Measurements from ENCODE around the gene ARL6IP6. TPM values are rescaled to one million over a fixed set of nuclear protein-coding genes. Genes with fewer than 3 reads are reported as not detected.
A peak's percentile ranks its signal among the peaks of the same experiment; 100 is the strongest.

ARL6IP6 gene
- total RNA-seq, 2 donors from 2014 or later: 7.3 to 13.4 TPM

DNA sequence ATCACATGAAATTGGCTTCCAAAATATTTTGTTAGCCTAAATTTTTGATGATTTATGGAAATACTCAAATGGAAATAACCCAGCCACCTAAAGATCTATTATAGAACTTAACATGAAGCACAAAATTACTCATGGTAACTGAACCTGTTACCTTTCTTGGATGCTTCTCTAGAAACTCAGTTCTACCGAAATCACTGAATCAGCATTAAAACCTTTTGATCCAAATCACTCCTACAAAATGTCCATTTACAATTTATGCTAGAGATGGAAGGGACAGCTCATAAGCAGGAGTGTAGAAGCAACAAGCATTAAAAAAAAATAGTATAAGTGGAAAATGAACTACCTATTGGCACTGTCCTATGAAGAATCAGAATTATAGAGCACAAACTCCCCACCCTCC, 3.3 kb upstream of the ARL6IP6 start:
- H3K9me3 ChIP-seq: no peaks in the 10 kb centered on the region
- H3K27me3 ChIP-seq (replicated peaks; ENCODE audit: insufficient read depth): no peaks in the 10 kb centered on the region
- DNase-seq (ENCODE audit: low spot score) (no peak), ATAC-seq (ENCODE audit: insufficient number of reproducible peaks, low FRiP score, low read depth) (no peak)
- TF ChIP-seq, protein P1, sequence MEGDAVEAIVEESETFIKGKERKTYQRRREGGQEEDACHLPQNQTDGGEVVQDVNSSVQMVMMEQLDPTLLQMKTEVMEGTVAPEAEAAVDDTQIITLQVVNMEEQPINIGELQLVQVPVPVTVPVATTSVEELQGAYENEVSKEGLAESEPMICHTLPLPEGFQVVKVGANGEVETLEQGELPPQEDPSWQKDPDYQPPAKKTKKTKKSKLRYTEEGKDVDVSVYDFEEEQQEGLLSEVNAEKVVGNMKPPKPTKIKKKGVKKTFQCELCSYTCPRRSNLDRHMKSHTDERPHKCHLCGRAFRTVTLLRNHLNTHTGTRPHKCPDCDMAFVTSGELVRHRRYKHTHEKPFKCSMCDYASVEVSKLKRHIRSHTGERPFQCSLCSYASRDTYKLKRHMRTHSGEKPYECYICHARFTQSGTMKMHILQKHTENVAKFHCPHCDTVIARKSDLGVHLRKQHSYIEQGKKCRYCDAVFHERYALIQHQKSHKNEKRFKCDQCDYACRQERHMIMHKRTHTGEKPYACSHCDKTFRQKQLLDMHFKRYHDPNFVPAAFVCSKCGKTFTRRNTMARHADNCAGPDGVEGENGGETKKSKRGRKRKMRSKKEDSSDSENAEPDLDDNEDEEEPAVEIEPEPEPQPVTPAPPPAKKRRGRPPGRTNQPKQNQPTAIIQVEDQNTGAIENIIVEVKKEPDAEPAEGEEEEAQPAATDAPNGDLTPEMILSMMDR (IDR thresholded peaks at IDR 0.05): no peak
- no peak overlapping the region for H3K27ac ChIP-seq
- peaks cover 8 to 20% of the 10 kb centered on the region in 2 donors for H3K4me1 ChIP-seq (ENCODE audit: control insufficient read depth in 1 of 2, low read depth in 2 of 2)
- no peak overlapping the region for H3K4me3 ChIP-seq
- peaks cover 3% of the 10 kb centered on the region for H3K36me3 ChIP-seq

DNA sequence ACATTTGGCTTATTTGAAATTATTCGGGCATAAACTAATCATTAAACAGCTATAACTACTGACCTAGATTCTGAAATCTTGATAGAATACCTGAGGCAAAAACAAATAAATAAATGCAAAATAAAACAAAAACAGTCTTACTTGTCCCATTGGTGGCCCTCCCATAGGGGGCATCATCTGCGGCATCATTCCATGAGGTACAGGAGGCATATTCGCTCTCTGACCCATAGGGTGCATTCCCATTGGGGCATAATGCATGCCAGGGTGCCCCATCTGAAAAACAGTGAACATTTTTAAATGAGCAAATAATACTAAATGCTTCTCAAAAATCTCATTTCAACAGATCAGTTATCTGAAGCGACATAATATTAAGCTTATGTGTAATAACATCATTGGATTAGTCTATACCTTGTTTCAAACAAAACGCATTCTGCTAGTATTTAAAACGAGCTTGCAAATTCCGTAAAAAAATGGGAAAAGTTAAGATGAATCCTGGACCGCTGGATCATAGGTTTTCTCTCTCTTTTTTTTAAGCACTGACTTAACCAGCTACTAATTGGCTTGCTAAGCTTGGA, 2.5 kb upstream of the ARL6IP6 start:
- H3K4me1 ChIP-seq (ENCODE audit: control insufficient read depth in 1 of 2, low read depth in 2 of 2): peaks cover 12 to 27% of the 10 kb centered on the region in 2 donors
- peak overlapping the region; percentile 83 for H3K4me3 ChIP-seq
- DNase-seq (ENCODE audit: low spot score): no peak
- H3K36me3 ChIP-seq: no peaks in the 10 kb centered on the region
- ATAC-seq (ENCODE audit: insufficient number of reproducible peaks, low FRiP score, low read depth): no peak
- H3K9me3 ChIP-seq: no peaks in the 10 kb centered on the region
- no peaks in the 10 kb centered on the region for H3K27me3 ChIP-seq (replicated peaks; ENCODE audit: insufficient read depth)
- no peak overlapping the region for H3K27ac ChIP-seq
- TF ChIP-seq, protein P1 (IDR thresholded peaks at IDR 0.05): peak; percentile 19

DNA sequence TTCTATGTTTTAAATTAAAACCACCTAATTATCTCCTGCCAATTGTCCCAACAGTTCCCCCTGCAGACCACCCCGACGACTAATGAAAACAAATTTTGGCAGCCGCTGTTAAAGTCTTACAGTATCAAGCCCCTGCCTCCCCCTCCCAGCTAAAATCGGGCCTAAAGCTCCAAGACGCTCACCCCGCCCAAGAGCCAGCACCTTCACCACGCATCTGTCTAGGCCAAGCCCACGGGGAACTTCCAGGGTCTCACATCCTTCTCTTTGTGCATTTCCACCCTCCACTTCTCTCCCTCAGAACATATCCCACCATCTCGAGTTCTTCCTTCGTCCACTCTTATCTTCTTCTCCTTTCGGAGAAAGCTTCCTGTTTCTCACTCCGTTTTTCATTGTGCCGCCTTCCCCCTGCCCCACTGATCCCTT, 1.6 kb upstream of the ARL6IP6 start:
- DNase-seq (ENCODE audit: low spot score): no peak
- peaks cover 12 to 34% of the 10 kb centered on the region in 2 donors for H3K4me1 ChIP-seq (ENCODE audit: control insufficient read depth in 1 of 2, low read depth in 2 of 2)

DNA sequence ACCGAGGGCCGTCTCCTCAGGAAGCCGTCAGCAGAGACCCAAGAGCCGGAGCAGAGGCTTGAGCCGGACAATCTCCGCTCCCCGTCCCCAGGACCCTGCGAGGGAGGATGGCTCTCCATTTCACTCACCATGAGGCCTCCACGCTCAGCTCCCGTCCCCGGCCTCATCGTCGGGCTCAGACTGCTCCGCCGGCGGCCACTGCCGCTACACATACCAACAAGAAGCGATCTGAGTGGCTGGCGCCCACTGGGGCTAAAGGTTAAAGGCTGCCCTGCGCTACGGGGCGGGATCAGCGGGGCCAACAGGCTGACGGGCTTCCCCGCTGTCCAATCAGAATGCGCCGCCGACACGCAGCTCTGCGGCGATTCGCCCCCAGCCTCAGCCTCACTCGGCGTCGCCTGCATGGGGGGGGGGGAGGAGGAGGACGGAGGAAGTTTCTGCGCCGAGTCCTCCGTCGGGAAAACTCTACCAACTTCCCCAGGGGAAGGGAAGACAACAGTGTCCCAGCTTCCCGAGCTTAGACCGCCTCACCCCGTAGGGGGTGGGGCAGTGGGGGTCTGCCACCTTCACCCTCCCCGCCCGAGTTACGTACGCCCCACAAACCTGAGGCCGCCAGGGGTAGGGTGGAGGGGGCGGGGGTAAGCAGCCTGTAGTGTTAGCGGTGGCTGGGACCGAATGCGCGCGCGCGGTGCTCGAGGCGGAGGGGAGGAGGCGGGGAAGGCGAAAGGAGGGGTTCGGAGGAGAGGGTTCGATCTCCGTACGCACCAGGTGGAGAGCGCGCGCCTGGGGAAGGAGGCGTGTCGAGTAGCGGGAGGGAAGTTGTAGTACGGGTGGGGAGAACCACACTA, 968 bp upstream of the ARL6IP6 start, which contains the start of gene PRPF40A:
Gene PRPF40A (minus strand): TSS at position 234 of the 848 bp plus-strand sequence. CDS start 22 bp downstream, at position 212.
- TF ChIP-seq, protein P1 (IDR thresholded peaks at IDR 0.05): no peak
- H3K36me3 ChIP-seq: no peaks in the 10 kb centered on the region
- peak; percentile 93 for ATAC-seq (ENCODE audit: insufficient number of reproducible peaks, low FRiP score, low read depth)

More for the DNA sequence above, 1.6 kb upstream of the ARL6IP6 start:
- H3K4me3 ChIP-seq: peak overlapping the region; percentile 83
- H3K36me3 ChIP-seq: no peaks in the 10 kb centered on the region
- TF ChIP-seq, protein P1 (IDR thresholded peaks at IDR 0.05): no peak
- H3K27ac ChIP-seq: peak overlapping the region; percentile 85 to 88
- no peaks in the 10 kb centered on the region for H3K9me3 ChIP-seq
- H3K27me3 ChIP-seq (replicated peaks; ENCODE audit: insufficient read depth): no peaks in the 10 kb centered on the region
- ATAC-seq (ENCODE audit: insufficient number of reproducible peaks, low FRiP score, low read depth): peak; percentile 6

More for the DNA sequence above, 968 bp upstream of the ARL6IP6 start, which contains the start of gene PRPF40A:
- Histone ChIP-seq H3K4me3 (peak within 1 kb of the TSS; percentile 83), H3K27ac (peak within 1 kb of the TSS; percentile 88 to 93), H3K27me3 (replicated peaks; ENCODE audit: insufficient read depth) (no peaks in the 10 kb centered on the region), H3K4me1 (ENCODE audit: control insufficient read depth in 1 of 2, low read depth in 2 of 2) (peaks cover 12 to 39% of the 10 kb centered on the region in 2 donors), H3K9me3 (no peaks in the 10 kb centered on the region)
- DNase-seq (ENCODE audit: low spot score): peak; percentile 94

Data from thoracic aorta (tissue), 2 donors.